Aorta (tissue), 5 donors: Measurements from ENCODE around the gene DUSP9. TPM values are rescaled to one million over a fixed set of nuclear protein-coding genes. Genes with fewer than 3 reads are reported as not detected.

Source experiments
- ATAC-seq: fragments of 200-7000 bp; cut with Tn5 transposase; one replicate; pipeline ENCODE4 v1.9.1; 2022; ENCODE audit warnings: moderate library complexity; ENCODE audit not compliant: low FRiP score
- DNase-seq, 2 donors: peaks; one replicate each; pipeline ENCODE4 v3.0.0-alpha.2; 2020
- H3K27ac ChIP-seq, 2 donors: one replicate each; pipeline ENCODE4 v1.5.1; 2013; ENCODE audit warnings: low read length in 2 of 2, mild to moderate bottlenecking in 2 of 2, moderate library complexity in 2 of 2, control low read depth in 1 of 2, inconsistent platforms in 1 of 2, low read depth in 1 of 2
- H3K27me3 ChIP-seq, 2 donors: one replicate each; pipeline ENCODE4 v1.6.1; 2013; ENCODE audit warnings: control low read depth in 1 of 2, low read length in 1 of 2, mild to moderate bottlenecking in 1 of 2, moderate library complexity in 1 of 2; ENCODE audit not compliant: insufficient read depth in 2 of 2, control insufficient read depth in 1 of 2
- H3K36me3 ChIP-seq, 2 donors: one replicate each; pipeline ENCODE4 v1.6.1; 2013; ENCODE audit warnings: control low read depth in 1 of 2, low read length in 1 of 2, mild to moderate bottlenecking in 1 of 2; ENCODE audit not compliant: insufficient read depth in 2 of 2, control insufficient read depth in 1 of 2
- H3K4me1 ChIP-seq, 2 donors: one replicate each; pipeline ENCODE4 v1.6.1; 2013; ENCODE audit warnings: low read length in 2 of 2, control low read depth in 1 of 2, mild to moderate bottlenecking in 1 of 2, moderate library complexity in 1 of 2; ENCODE audit not compliant: insufficient read depth in 2 of 2, control insufficient read depth in 1 of 2
- H3K4me3 ChIP-seq, 2 donors: one replicate each; pipeline ENCODE4 v1.5.1; 2013; ENCODE audit warnings: low read length in 2 of 2, control low read depth in 1 of 2, mild to moderate bottlenecking in 1 of 2
- H3K9me3 ChIP-seq: one replicate; pipeline ENCODE4 v1.6.1; 2013; ENCODE audit warnings: mild to moderate bottlenecking, low read length; ENCODE audit not compliant: control insufficient read depth
- WGBS, 2 donors: extraction: QIAGEN DNeasy Blood & Tissue Kit; methylation state at CpG; one replicate each; pipeline ENCODE4 v1.1.7; 2013; 5-methylcytosine and 5-hydroxymethylcytosine counted together
- intact Hi-C, 2 donors: fragments of 100-400 bp; cut with DNase I; formaldehyde crosslinking; loops; one replicate each; pipeline versions ENCODE4 v1.14.2 to v1.15.0; 2022
- polyA plus RNA-seq, 2 donors: library from polyadenylated mRNA; stranded (reverse); fragments of 200-250 nt; gene quantifications; one replicate each; pipeline ENCODE4 v1.2.3, GENCODE V29; 2013
- total RNA-seq, 2 donors: library from RNA; stranded (reverse); fragmentation: NEBNext Ultra II Directional; extraction: Animal tissue kit (Norgen Biotek cat#: 25700); gene quantifications; one replicate each; pipeline ENCODE4 v1.2.1, GENCODE V29; 2021
- donor health status: healthy with polysubstance abuse.
- donor health status: Bipolar disorder and iron deficiency.
- donor health status: DM: no; HTN: no; CAD: no.
- donor health status: DM: no; HTN: no; CAD: no.
- donor health status: DM: yes; HTN: yes; CAD: no.

The DUSP9 gene
- total and polyA plus RNA-seq, 4 donors, result not detected

- H3K4me1 ChIP-seq, result no peaks in the 10 kb centered on the region
- 73 to 86% methylated on average over 7 to 9 of the region's 9 CpGs for WGBS, 2 donors
- no peaks in the 10 kb centered on the region for H3K36me3 ChIP-seq
- H3K9me3 ChIP-seq, result no peaks in the 10 kb centered on the region
- peak in 1 of 2 donors; percentile 56 for DNase-seq
- no peak overlapping the region for H3K4me3 ChIP-seq
- no peak for ATAC-seq
- intact Hi-C loops, result loop anchor here in 1 of 2 donors (5.0 kb wide), 2 partner anchors 59 to 109 kb away; no protein-coding TSS in a partner anchor
- H3K27ac ChIP-seq, result no peak overlapping the region
- no peaks in the 10 kb centered on the region for H3K27me3 ChIP-seq
These were observed 18.8 kb downstream of the DUSP9 start for GRCh38 chrX:153665726-153666306.

- no peaks in the 10 kb centered on the region for H3K27me3 ChIP-seq
- DNase-seq (peak in 1 of 2 donors; percentile 41), ATAC-seq (no peak)
- no peak overlapping the region for H3K4me3 ChIP-seq
- H3K36me3 ChIP-seq, result no peaks in the 10 kb centered on the region
- 64 to 65% methylated on average over 11 of the region's 11 CpGs for WGBS, 2 donors
- intact Hi-C loops, result loop anchor here in 1 of 2 donors (5.0 kb wide), 2 partner anchors 60 to 110 kb away; no protein-coding TSS in a partner anchor
- H3K4me1 ChIP-seq, result no peaks in the 10 kb centered on the region
- no peak overlapping the region for H3K27ac ChIP-seq
- H3K9me3 ChIP-seq, result no peaks in the 10 kb centered on the region
These were observed 20.4 kb downstream of the DUSP9 start for GRCh38 chrX:153667281-153667955.

GRCh38 chrX:153667956-153668396 lies 21.0 kb downstream of the DUSP9 start:
- 14 to 43% methylated on average over 12 to 14 of the region's 14 CpGs for WGBS, 2 donors
- Histone ChIP-seq H3K36me3 (no peaks in the 10 kb centered on the region), H3K9me3 (no peaks in the 10 kb centered on the region), H3K4me1 (no peaks in the 10 kb centered on the region), H3K27ac (no peak overlapping the region), H3K27me3 (no peaks in the 10 kb centered on the region), H3K4me3 (no peak overlapping the region)
- intact Hi-C loops, result loop anchor here (2.0 to 5.0 kb wide), 3 partner anchors 61 to 113 kb away; no protein-coding TSS in a partner anchor
- ATAC-seq (peak; percentile 77), DNase-seq (peak; percentile 88 to 94)

GRCh38 chrX:153668423-153669173 lies 21.6 kb downstream of the DUSP9 start:
- Histone ChIP-seq H3K4me1 (no peaks in the 10 kb centered on the region), H3K27ac (no peak overlapping the region), H3K9me3 (no peaks in the 10 kb centered on the region), H3K4me3 (no peak overlapping the region), H3K36me3 (no peaks in the 10 kb centered on the region), H3K27me3 (no peaks in the 10 kb centered on the region)
- peak in 1 of 2 donors; percentile 53 for DNase-seq
- WGBS, 2 donors, result 89 to 90% methylated on average over 11 of the region's 11 CpGs
- no peak for ATAC-seq
- intact Hi-C loops, result loop anchor here (2.0 to 5.0 kb wide), 3 partner anchors 61 to 114 kb away; no protein-coding TSS in a partner anchor

GRCh38 chrX:153669174-153669890 lies 22.3 kb downstream of the DUSP9 start:
- no peak overlapping the region for H3K27ac ChIP-seq
- intact Hi-C loops, result loop anchor here (2.0 to 5.0 kb wide), 3 partner anchors 62 to 115 kb away; no protein-coding TSS in a partner anchor
- H3K4me1 ChIP-seq, result no peaks in the 10 kb centered on the region
- H3K27me3 ChIP-seq, result no peaks in the 10 kb centered on the region
- H3K9me3 ChIP-seq, result no peaks in the 10 kb centered on the region
- H3K4me3 ChIP-seq, result no peak overlapping the region
- ATAC-seq (no peak), DNase-seq (peak in 1 of 2 donors; percentile 73)
- H3K36me3 ChIP-seq, result no peaks in the 10 kb centered on the region
- 57 to 58% methylated on average over 17 of the region's 17 CpGs for WGBS, 2 donors

GRCh38 chrX:153669901-153670731 lies 23.1 kb downstream of the DUSP9 start:
- DNase-seq, result peak in 1 of 2 donors; percentile 61
- no peak for ATAC-seq
- H3K27me3 ChIP-seq, result no peaks in the 10 kb centered on the region

GRCh38 chrX:153670748-153671588 lies 24.0 kb downstream of the DUSP9 start:
- ATAC-seq (no peak), DNase-seq (peak in 1 of 2 donors; percentile 69)
- WGBS, 2 donors, result 89 to 95% methylated on average over 21 to 23 of the region's 23 CpGs
- H3K9me3 ChIP-seq, result no peaks in the 10 kb centered on the region
- no peaks in the 10 kb centered on the region for H3K36me3 ChIP-seq
- H3K4me3 ChIP-seq, result no peak overlapping the region
- intact Hi-C loops, result no loop called here
- H3K27ac ChIP-seq, result no peak overlapping the region
- H3K4me1 ChIP-seq, result no peaks in the 10 kb centered on the region
- no peaks in the 10 kb centered on the region for H3K27me3 ChIP-seq

More at GRCh38 chrX:153669901-153670731, 23.1 kb downstream of the DUSP9 start:
- 85% methylated on average over 22 to 23 of the region's 23 CpGs for WGBS, 2 donors
- no peak overlapping the region for H3K4me3 ChIP-seq
- H3K4me1 ChIP-seq, result no peaks in the 10 kb centered on the region
- H3K9me3 ChIP-seq, result no peaks in the 10 kb centered on the region
- no peaks in the 10 kb centered on the region for H3K36me3 ChIP-seq
- H3K27ac ChIP-seq, result no peak overlapping the region
- intact Hi-C loops, result loop anchor here (2.0 to 5.0 kb wide), 3 partner anchors 63 to 115 kb away; no protein-coding TSS in a partner anchor
